Activated naive CD8-positive, alpha-beta T cell treated with anti-CD3 and anti-CD28 coated beads, Interleukin-2, amount 50 U/mL, for 24 hours (primary cell): ENCODE measurements around the gene KIF26B.

ENCODE experiments used
- ATAC-seq: fragments of 150-1000 bp; cut with Tn5 transposase; one replicate; pipeline ENCODE4 v1.10.0; 2021
- DNase-seq: peaks from one replicate; pipeline ENCODE4 v3.0.0; 2021
- H3K27ac Mint-ChIP-seq: one replicate; pipeline ENCODE4 v1.8.0; 2021; ENCODE audit warnings: mild to moderate bottlenecking, mixed read lengths
- H3K27me3 Mint-ChIP-seq: one replicate; pipeline ENCODE4 v1.8.0; 2021; ENCODE audit warnings: mixed read lengths
- H3K36me3 Mint-ChIP-seq: one replicate; pipeline ENCODE4 v1.8.0; 2021; ENCODE audit warnings: low read depth, mixed read lengths
- H3K4me1 Mint-ChIP-seq: one replicate; pipeline ENCODE4 v1.8.0; 2021; ENCODE audit warnings: mixed read lengths
- H3K4me3 Mint-ChIP-seq: one replicate; pipeline ENCODE4 v1.8.0; 2021; ENCODE audit warnings: mild to moderate bottlenecking, moderate library complexity, mixed read lengths
- H3K9me3 Mint-ChIP-seq: one replicate; pipeline ENCODE4 v1.8.0; 2021; ENCODE audit warnings: mixed read lengths

The KIF26B gene

DNA sequence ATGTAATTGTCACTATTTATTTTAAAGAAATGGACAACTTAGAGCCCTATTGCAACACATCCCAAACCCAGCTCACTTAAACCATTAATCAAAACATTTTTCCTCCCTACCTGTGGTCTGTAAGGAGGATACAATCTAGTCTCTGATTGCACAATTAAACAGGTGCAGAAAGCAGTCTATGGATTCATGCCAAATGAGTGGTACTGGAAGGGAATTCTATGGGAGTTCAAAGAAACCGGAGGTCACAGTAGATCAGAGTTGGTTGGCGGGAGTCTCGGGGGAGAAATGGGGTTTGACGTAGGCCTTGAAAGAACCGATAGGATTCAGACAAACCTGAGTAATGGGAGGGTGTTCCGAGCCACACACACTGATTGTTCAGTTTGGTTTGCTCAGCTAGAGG lies 314.9 kb downstream of the KIF26B start:
- peaks cover 3% of the 10 kb centered on the region for H3K9me3 Mint-ChIP-seq

DNA sequence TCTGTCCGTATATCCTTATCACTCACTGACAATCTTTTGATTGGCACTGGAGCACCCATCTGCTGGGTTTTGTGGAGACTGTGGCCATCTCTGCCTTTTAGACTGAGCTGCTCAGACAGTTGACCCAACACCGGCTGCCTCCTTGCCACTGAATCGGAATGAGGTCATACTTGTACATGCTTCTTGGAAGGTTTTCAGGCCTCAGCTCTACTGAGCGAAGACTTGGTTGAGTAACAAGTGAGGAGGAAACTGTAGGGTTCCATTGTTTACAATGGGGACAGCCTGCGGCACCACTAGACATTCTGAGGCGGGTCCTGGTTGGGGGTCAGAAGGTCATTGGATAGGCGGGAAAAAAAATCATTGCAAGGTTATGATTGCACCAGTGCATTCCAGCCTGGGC lies 320.3 kb downstream of the KIF26B start:
- Mint-ChIP-seq H3K4me3 (no peak overlapping the region), H3K9me3 (peaks cover 5% of the 10 kb centered on the region), H3K4me1 (no peaks in the 10 kb centered on the region), H3K27ac (no peak overlapping the region), H3K36me3 (no peaks in the 10 kb centered on the region), H3K27me3 (peaks cover 2% of the 10 kb centered on the region)
- ATAC-seq: no peak
- no peak for DNase-seq

More for the DNA sequence above, 314.9 kb downstream of the KIF26B start:
- no peak for DNase-seq
- Mint-ChIP-seq H3K4me1 (no peaks in the 10 kb centered on the region), H3K27me3 (peaks cover 2% of the 10 kb centered on the region), H3K36me3 (no peaks in the 10 kb centered on the region), H3K27ac (no peak overlapping the region), H3K4me3 (no peak overlapping the region)
- no peak for ATAC-seq

GRCh38 chr1:245475961-245476516 lies 321.3 kb downstream of the KIF26B start:
- no peak for DNase-seq
- Mint-ChIP-seq H3K27ac (no peak overlapping the region), H3K4me3 (no peak overlapping the region), H3K4me1 (no peaks in the 10 kb centered on the region), H3K27me3 (peaks cover 2% of the 10 kb centered on the region), H3K9me3 (peaks cover 5% of the 10 kb centered on the region), H3K36me3 (no peaks in the 10 kb centered on the region)
- no peak for ATAC-seq

DNA sequence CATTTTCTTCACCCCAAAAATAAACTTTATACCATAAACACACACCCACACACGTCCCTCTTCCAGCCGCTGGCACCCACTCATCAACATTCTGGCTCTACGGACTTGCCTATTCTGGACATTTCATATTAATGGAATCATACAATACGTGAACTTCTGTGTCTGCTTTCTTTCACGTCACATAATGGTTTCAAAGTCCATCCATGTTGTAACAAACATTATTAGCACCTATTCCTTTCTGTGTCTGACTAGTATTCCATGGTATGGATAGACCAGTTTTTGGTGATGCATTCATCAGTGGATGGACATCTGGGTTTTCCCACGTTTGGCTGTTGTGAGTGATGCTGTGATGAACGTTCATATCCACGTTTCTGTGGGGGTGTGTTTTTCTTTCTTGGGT lies 323.2 kb downstream of the KIF26B start:
- Mint-ChIP-seq H3K9me3 (peaks cover 5% of the 10 kb centered on the region), H3K27me3 (peaks cover 2% of the 10 kb centered on the region), H3K36me3 (no peaks in the 10 kb centered on the region), H3K27ac (no peak overlapping the region), H3K4me3 (no peak overlapping the region), H3K4me1 (no peaks in the 10 kb centered on the region)
- DNase-seq (no peak), ATAC-seq (no peak)

DNA sequence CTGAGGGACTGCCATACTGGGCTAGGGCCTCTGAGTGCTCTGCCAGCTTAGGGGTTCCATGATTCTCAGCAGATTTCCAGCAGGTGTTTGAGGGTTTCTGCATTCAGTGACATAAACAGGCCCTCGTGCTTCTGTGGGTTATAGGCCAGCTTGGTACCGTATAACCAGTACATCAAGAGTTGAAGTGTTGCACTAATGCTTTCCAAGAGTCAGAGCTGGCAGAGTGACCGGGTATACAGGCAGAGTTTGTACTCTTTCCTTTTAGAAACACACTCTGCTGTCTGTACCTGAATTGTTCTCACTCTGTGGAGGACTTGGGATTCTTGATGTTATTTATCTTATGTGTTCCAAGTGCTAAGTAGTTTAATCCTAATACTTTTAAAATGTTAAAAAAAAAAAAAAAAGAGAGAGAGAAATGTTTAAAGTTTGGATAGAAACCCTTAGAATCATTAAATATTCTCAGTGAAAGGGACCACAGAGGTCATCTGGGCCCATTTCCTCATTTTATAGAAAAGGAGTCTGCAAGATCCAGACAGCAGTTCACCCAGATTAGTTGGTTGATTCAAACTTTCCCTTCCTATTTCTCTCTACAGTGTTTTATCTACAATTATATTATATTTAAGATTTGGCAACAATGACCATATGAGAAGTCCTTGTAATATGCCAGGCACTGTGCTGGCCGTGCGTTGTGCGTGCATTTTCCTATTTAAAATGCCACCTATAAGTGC lies 325.8 kb downstream of the KIF26B start:
- Mint-ChIP-seq H3K27me3 (no peaks in the 10 kb centered on the region), H3K4me3 (no peak overlapping the region), H3K4me1 (no peaks in the 10 kb centered on the region), H3K27ac (no peak overlapping the region), H3K36me3 (no peaks in the 10 kb centered on the region), H3K9me3 (no peaks in the 10 kb centered on the region)
- DNase-seq: no peak
- no peak for ATAC-seq

GRCh38 chr1:245481261-245481660 lies 326.5 kb downstream of the KIF26B start:
- Mint-ChIP-seq H3K9me3 (no peaks in the 10 kb centered on the region), H3K4me3 (no peak overlapping the region), H3K36me3 (no peaks in the 10 kb centered on the region), H3K27me3 (no peaks in the 10 kb centered on the region), H3K4me1 (no peaks in the 10 kb centered on the region), H3K27ac (no peak overlapping the region)
- no peak for DNase-seq
- ATAC-seq: no peak

GRCh38 chr1:245483247-245483646 lies 328.5 kb downstream of the KIF26B start:
- H3K36me3 Mint-ChIP-seq: no peaks in the 10 kb centered on the region
- H3K4me3 Mint-ChIP-seq: no peak overlapping the region
- H3K27ac Mint-ChIP-seq: no peak overlapping the region
- peaks cover 2% of the 10 kb centered on the region for H3K27me3 Mint-ChIP-seq
- no peaks in the 10 kb centered on the region for H3K4me1 Mint-ChIP-seq
- H3K9me3 Mint-ChIP-seq: no peaks in the 10 kb centered on the region
- DNase-seq: no peak
- no peak for ATAC-seq

GRCh38 chr1:245484176-245484575 lies 329.4 kb downstream of the KIF26B start:
- Mint-ChIP-seq H3K9me3 (no peaks in the 10 kb centered on the region), H3K36me3 (no peaks in the 10 kb centered on the region), H3K4me3 (no peak overlapping the region), H3K27me3 (peaks cover 2% of the 10 kb centered on the region), H3K4me1 (no peaks in the 10 kb centered on the region), H3K27ac (no peak overlapping the region)
- no peak for ATAC-seq
- no peak for DNase-seq

GRCh38 chr1:245485996-245486395 lies 331.2 kb downstream of the KIF26B start:
- H3K27me3 Mint-ChIP-seq: peaks cover 4% of the 10 kb centered on the region
- H3K36me3 Mint-ChIP-seq: no peaks in the 10 kb centered on the region
- H3K27ac Mint-ChIP-seq: no peak overlapping the region
- ATAC-seq (no peak), DNase-seq (no peak)
- H3K4me1 Mint-ChIP-seq: no peaks in the 10 kb centered on the region
- no peak overlapping the region for H3K4me3 Mint-ChIP-seq
- no peaks in the 10 kb centered on the region for H3K9me3 Mint-ChIP-seq

GRCh38 chr1:245486775-245487470 lies 332.1 kb downstream of the KIF26B start:
- H3K4me3 Mint-ChIP-seq: no peak overlapping the region
- no peaks in the 10 kb centered on the region for H3K36me3 Mint-ChIP-seq
- DNase-seq (no peak), ATAC-seq (no peak)
- H3K4me1 Mint-ChIP-seq: no peaks in the 10 kb centered on the region
- no peaks in the 10 kb centered on the region for H3K9me3 Mint-ChIP-seq
- H3K27me3 Mint-ChIP-seq: peaks cover 4% of the 10 kb centered on the region
- H3K27ac Mint-ChIP-seq: no peak overlapping the region

GRCh38 chr1:245488346-245489129 lies 333.8 kb downstream of the KIF26B start:
- Mint-ChIP-seq H3K36me3 (no peaks in the 10 kb centered on the region), H3K9me3 (no peaks in the 10 kb centered on the region), H3K4me3 (no peak overlapping the region), H3K27me3 (peaks cover 6% of the 10 kb centered on the region), H3K4me1 (no peaks in the 10 kb centered on the region), H3K27ac (no peak overlapping the region)
- ATAC-seq (no peak), DNase-seq (no peak)

GRCh38 chr1:245489838-245490237 lies 335.1 kb downstream of the KIF26B start:
- no peaks in the 10 kb centered on the region for H3K9me3 Mint-ChIP-seq
- DNase-seq: no peak
- H3K27ac Mint-ChIP-seq: no peak overlapping the region
- ATAC-seq: no peak
- H3K27me3 Mint-ChIP-seq: peaks cover 7% of the 10 kb centered on the region
- H3K36me3 Mint-ChIP-seq: no peaks in the 10 kb centered on the region
- H3K4me3 Mint-ChIP-seq: no peak overlapping the region
- no peaks in the 10 kb centered on the region for H3K4me1 Mint-ChIP-seq

GRCh38 chr1:245493029-245493428 lies 338.2 kb downstream of the KIF26B start:
- H3K27me3 Mint-ChIP-seq: peaks cover 7% of the 10 kb centered on the region
- no peak overlapping the region for H3K27ac Mint-ChIP-seq
- no peaks in the 10 kb centered on the region for H3K4me1 Mint-ChIP-seq
- DNase-seq: no peak
- no peaks in the 10 kb centered on the region for H3K36me3 Mint-ChIP-seq
- no peak overlapping the region for H3K4me3 Mint-ChIP-seq
- no peak for ATAC-seq
- no peaks in the 10 kb centered on the region for H3K9me3 Mint-ChIP-seq

- Mint-ChIP-seq H3K27ac (no peak overlapping the region), H3K27me3 (peaks cover 3% of the 10 kb centered on the region), H3K4me1 (no peaks in the 10 kb centered on the region), H3K36me3 (no peaks in the 10 kb centered on the region), H3K4me3 (no peak overlapping the region), H3K9me3 (no peaks in the 10 kb centered on the region)
- DNase-seq (no peak), ATAC-seq (no peak)
These were observed 340.9 kb downstream of the KIF26B start for GRCh38 chr1:245495681-245496080.

DNA sequence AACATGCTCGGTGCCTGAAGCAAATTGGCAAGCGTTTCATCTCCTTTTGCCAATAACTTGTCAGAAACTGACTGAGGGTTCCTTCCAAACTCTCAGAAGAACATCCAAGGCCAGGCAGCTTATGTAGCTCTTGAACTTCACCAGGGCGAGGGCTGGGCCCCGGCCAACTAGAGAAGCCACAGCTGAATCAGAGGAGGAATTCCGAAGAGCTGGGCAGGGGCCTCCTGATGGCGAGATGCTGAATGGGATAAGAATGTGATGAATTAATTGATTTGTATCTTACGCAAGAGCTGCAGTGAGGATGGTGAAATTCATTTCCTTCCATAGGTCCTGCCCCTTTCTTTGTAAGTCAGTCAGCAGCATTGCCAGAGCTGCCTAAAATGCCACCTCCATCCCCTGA lies 345.8 kb downstream of the KIF26B start:
- ATAC-seq (no peak), DNase-seq (no peak)
- no peaks in the 10 kb centered on the region for H3K36me3 Mint-ChIP-seq
- no peak overlapping the region for H3K27ac Mint-ChIP-seq
- no peak overlapping the region for H3K4me3 Mint-ChIP-seq
- no peaks in the 10 kb centered on the region for H3K9me3 Mint-ChIP-seq
- no peaks in the 10 kb centered on the region for H3K4me1 Mint-ChIP-seq
- no peaks in the 10 kb centered on the region for H3K27me3 Mint-ChIP-seq
